GM12864 (cell line): ENCODE measurements around the gene NRXN2.

ENCODE experiments used
- DNase-seq: peaks from one replicate; pipeline ENCODE4 v3.0.0-alpha.2; 2011; ENCODE audit warnings: low read depth
- H3K4me3 ChIP-seq: 2 replicates; pipeline ENCODE4 v1.5.1; 2011; ENCODE audit warnings: mild to moderate bottlenecking, low read depth, low read length, control low read depth
- CTCF ChIP-seq: IDR thresholded peaks from 2 replicates; pipeline ENCODE4 v1.5.1; 2011; ENCODE audit warnings: low read depth, mild to moderate bottlenecking, moderate library complexity, low read length, control low read depth, inconsistent platforms; ENCODE audit errors: missing control alignments

The NRXN2 gene

GRCh38 chr11:64723117-64723906 lies at the start of gene NRXN2:
NRXN2 (minus strand) TSS chr11:64723197; CDS start chr11:64713699, 9,498 bp downstream.
- TF ChIP-seq CTCF: peak; percentile 86
- peak within 1 kb of the TSS; percentile 60 for H3K4me3 ChIP-seq
- no peak for DNase-seq

- TF ChIP-seq CTCF: no peak
- DNase-seq: peak; percentile 30
- no peak overlapping the region for H3K4me3 ChIP-seq
Measured at GRCh38 chr11:64772303-64773018, 49.5 kb upstream of the NRXN2 start.

GRCh38 chr11:64771861-64772260 lies 48.9 kb upstream of the NRXN2 start:
- no peak for TF ChIP-seq CTCF
- no peak for DNase-seq
- H3K4me3 ChIP-seq: no peak overlapping the region

- no peak for DNase-seq
- TF ChIP-seq CTCF: no peak
- no peak overlapping the region for H3K4me3 ChIP-seq
Measured at GRCh38 chr11:64770120-64770519, 47.1 kb upstream of the NRXN2 start.

GRCh38 chr11:64769283-64769682 lies 46.3 kb upstream of the NRXN2 start:
- DNase-seq: no peak
- H3K4me3 ChIP-seq: no peak overlapping the region
- no peak for TF ChIP-seq CTCF

GRCh38 chr11:64768300-64768694 lies 45.3 kb upstream of the NRXN2 start:
- TF ChIP-seq CTCF: no peak
- DNase-seq: no peak
- H3K4me3 ChIP-seq: no peak overlapping the region
